HG02678 (cell line): ENCODE data around the gene RPS24.
"Not testable (repeated sequence)": the region's sequence is repeated elsewhere in the genome, so short reads cannot be mapped to it uniquely, and the experiment has no call there.

Experiments
- ATAC-seq: cut with Tn5 transposase; IDR thresholded peaks from one replicate; pipeline ENCODE4 v1.9.1; 2021; ENCODE audit warnings: mild to moderate bottlenecking, moderate library complexity; ENCODE audit not compliant: unreplicated experiment

Gene RPS24

GRCh38 chr10:78047314-78047891 is 13.7 kb downstream of the RPS24 start:
- peak; percentile 70 for ATAC-seq

DNA sequence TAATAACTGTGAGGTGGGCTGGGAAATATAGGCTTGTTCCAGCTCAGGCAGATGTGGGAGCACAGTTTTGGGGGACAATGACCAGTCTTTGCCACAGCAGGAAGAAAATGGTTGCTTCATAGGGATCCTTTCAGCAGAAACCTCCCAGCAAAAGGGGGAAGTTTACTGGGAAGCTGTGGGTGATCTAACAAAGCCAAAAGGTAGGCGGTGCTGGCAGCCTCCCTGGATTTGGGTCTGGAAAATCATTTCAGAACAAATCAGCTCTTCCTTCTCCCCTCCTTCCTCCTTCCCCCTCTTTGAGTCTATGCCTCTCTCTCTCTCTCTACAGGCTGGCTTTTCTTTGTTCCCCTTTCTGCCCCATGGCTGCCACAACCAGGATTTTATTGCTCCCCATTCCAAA is 16.2 kb downstream of the RPS24 start:
- no peak for ATAC-seq

- ATAC-seq: no peak
Observed at GRCh38 chr10:78053211-78053868, 19.7 kb downstream of the RPS24 start.

- ATAC-seq: no peak
Observed at GRCh38 chr10:78058562-78058961, 24.9 kb downstream of the RPS24 start.

DNA sequence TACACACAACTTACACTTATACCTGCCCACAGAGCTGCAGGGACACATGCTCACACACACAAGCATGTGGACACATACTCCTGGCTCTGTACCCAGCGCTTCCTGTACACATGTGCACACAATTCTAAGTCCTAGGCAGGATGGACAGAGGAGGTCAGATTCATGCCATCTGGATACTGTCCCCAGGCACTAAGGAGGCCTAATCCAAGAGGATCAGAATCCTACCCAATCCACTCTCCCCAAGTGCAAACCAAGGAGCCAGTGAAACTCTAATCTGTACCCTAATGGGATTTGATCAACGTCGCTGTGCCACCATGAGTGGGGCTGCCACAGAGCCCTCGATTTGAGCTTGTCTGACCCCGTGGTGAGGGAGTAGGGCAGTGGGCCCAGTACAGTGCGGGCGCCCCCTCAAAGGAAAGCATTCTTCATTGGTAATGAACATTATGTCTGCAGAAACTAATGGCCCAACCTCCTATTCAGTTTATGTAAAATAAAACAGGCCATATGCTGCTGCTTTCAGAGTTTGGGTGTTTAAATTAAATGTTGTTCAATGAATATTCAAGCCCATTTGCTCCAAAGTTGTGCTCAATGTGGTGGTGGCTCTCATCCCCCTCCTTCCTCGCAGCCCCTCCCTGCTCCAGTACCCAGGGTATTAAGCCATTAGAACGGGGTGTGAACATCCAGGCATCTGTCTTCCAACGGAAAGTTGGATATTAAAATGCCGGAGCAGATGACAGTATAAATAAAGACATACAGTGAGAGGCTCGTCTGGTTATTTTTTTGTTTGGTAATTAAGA is 26.4 kb downstream of the RPS24 start:
- ATAC-seq: no peak

DNA sequence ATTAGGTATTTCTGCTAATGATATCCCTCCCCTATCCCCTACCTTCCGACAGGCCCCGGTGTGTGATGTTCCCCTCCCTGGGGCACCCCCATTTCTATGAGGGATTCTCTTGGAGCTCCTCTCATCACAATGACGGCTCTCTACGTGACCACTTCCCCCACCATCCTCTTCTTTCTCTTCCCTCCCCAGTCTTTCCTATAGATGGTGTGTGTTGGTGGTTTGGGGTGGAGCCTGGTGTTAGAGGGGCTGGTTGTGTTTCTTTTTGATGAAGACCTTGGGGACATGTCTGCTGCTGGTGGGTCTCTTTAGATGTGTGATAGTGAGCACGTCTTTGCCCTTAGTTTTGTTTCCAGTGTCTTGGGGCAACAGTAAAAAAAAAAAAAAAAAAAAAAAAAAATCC is 28.6 kb downstream of the RPS24 start:
- no peak for ATAC-seq

- no peak for ATAC-seq
Observed at GRCh38 chr10:78063236-78063635, 29.6 kb downstream of the RPS24 start.

DNA sequence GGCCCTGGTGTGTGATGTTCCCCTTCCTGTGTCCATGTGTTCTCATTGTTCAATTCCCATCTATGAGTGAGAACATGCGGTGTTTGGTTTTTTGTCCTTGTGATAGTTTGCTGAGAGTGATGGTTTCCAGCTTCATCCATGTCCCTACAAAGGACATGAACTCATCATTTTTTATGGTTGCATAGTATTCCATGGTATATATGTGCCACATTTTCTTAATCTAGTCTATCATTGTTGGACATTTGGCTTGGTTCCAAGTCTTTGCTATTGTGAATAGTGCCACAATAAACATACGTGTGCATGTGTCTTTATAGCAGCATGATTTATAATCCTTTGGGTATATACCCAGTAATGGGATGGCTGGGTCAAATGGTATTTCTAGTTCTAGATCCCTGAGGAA is 31.3 kb downstream of the RPS24 start:
- not testable (repeated sequence) for ATAC-seq

GRCh38 chr10:78065611-78066010 is 31.9 kb downstream of the RPS24 start:
- no peak for ATAC-seq

- ATAC-seq: no peak
Observed at GRCh38 chr10:78066012-78066411, 32.3 kb downstream of the RPS24 start.

DNA sequence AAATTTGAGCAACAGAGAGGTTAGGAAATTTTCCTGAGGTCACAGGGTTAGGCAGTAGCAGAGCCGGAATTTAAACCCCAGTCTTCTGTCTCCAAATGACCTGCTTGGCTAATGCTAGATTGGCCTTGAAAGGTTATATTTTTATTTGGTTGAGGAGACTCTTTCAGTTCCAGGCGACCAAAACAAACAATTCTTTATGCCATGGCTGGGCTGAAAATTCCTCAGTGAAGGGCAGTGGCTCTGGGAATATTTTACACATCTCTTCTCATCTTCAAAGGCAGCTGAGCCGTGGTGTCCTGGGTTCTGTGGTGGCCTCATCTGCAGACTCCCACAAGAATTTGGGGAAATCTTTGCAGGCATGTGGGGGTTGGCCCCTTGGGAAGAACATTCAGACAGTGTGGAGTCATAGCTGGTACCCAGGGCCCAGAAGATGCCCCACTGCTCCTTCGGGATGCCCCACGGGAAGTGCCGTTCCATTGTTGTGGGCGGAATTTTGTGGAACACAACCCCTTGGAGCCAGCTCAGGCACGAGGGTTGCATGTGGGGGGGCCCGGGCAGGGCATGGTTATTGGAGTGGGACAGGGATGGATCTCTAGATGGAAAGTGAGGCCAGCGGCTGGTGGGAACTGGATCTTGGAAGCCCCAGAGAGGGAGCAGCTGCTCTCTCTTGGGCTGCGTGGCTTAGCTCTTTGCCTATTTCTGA is 33.2 kb downstream of the RPS24 start:
- ATAC-seq: no peak

DNA sequence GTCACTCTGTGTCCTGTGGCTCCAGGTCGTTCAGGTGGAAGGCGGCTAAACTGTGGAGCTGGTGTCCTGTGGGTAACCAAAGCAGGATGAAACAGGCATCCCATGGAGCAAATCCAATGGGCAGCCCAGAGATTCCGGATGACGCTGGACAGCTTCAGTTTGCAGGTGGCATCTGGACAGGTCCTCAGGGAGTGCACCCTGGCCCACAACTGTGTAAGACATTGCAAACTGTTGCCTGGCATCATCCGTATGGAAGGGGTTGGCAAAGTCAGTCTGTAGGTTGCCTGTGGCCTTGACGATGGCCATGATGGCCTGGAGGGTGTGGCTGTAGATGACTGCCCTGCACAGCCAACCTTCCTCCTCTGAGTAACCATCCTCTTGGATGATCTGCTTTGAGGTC is 35.5 kb downstream of the RPS24 start:
- ATAC-seq: no peak

GRCh38 chr10:78070064-78070463 is 36.4 kb downstream of the RPS24 start:
- not testable (repeated sequence) for ATAC-seq

GRCh38 chr10:78070726-78071125 is 37.1 kb downstream of the RPS24 start:
- ATAC-seq: no peak

- no peak for ATAC-seq
Observed at GRCh38 chr10:78071140-78071856, 37.6 kb downstream of the RPS24 start.

GRCh38 chr10:78071857-78072179 is 38.2 kb downstream of the RPS24 start:
- ATAC-seq: no peak

DNA sequence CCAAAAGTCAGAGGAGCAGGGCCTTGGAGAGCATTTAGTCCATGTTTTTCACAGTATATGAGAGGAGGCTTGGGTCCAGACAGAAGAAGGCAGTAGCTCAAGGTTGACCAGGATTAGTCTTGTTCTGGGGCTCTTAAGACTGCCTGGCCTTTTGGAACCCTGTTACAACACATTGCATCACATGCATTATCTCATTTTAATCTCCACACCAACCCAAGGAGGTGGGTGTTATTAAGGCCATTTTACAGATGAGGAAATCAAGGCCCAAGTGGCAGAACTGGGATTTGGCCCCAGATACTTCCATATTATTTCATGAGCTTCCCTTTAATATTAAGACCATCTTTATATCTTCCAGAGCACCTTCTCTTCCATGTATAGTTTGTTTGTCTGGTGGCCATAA is 38.8 kb downstream of the RPS24 start:
- no peak for ATAC-seq

GRCh38 chr10:78075806-78076205 is 42.1 kb downstream of the RPS24 start:
- ATAC-seq: not testable (repeated sequence)

DNA sequence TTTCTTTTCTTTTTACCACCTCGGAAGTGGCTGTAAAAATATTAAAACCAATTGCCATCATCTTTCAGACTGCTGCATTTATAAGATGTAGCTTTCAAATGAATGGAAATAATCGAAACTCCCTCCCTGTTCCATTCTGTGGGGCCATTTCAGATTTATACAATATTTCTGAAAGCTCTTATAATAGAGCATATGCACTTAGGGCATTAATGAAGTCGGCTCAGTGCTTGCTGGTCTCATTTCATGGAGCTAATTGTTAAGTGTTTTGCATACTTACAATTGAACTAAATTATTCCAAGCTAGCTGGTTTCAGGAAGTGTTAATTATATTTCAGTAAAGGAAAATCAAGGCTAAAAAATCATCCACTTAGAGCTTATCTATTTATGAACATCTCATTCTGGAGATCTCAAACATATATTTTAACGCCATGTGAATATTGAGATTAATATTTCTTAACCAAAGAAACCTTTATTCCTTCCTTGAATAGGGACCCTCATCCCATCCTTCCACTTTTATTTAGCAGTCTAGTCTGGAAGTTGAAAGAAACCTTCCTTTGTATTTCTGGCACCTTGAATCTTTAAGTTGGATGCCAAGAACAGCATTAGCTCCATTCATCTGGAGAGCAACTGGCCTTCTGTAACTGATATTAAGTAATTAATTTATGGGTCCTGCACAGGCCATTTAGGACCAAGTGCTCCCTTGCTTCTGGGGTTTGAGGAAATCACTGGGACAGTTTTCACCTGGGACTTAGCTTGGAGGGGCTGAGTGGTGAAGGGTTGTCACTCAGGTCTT is 45.1 kb downstream of the RPS24 start:
- no peak for ATAC-seq

DNA sequence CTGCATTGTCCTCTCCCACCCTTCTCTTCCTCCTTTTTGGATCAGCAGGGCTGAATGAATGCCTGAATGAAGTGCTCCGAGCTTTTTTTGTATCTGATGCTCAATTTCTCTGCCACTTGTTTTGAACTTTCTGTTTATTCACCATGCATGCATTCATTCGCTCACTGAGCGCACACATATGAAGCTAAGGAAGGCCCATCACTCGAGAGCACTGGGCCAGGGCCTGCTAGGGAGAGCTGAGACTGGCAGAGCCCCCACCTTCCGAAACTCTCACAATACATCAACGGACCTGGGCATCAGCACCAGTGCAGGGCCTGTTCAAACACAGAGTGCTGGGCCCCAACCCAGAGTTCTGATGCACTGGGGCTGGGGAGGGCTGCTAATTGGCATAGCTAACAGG is 45.7 kb downstream of the RPS24 start:
- ATAC-seq: no peak
